DND-41 (cell line): ENCODE measurements around the gene PHRF1.

Source experiments
- ATAC-seq: fragments of 200-7000 bp; cut with Tn5 transposase; 3 replicates; pipeline ENCODE4 v1.9.1; 2021; ENCODE audit warnings: low read depth; ENCODE audit not compliant: insufficient read depth
- DNase-seq: peaks from one replicate; pipeline ENCODE4 v3.0.0-alpha.2; 2020
- H2AFZ ChIP-seq: 2 replicates; pipeline ENCODE4 v1.6.0; 2012; ENCODE audit warnings: low read depth, low read length
- H3K27ac ChIP-seq: 2 replicates; pipeline ENCODE4 v1.5.1; 2012; ENCODE audit warnings: low read length, inconsistent platforms
- H3K27me3 ChIP-seq: fragments of 200-600 bp; sonication (generic); 2 replicates; pipeline ENCODE4 v1.6.0; 2012; ENCODE audit warnings: low read length, mild to moderate bottlenecking, inconsistent platforms; ENCODE audit not compliant: insufficient read depth, poor library complexity
- H3K36me3 ChIP-seq: 2 replicates; pipeline ENCODE4 v1.5.1; 2012; ENCODE audit warnings: low read length, inconsistent platforms; ENCODE audit not compliant: insufficient read depth
- H3K4me1 ChIP-seq: 2 replicates; pipeline ENCODE4 v1.5.1; 2012; ENCODE audit warnings: mild to moderate bottlenecking, low read length; ENCODE audit not compliant: insufficient read depth
- H3K4me2 ChIP-seq: 2 replicates; pipeline ENCODE4 v1.6.0; 2012; ENCODE audit warnings: mild to moderate bottlenecking, moderate library complexity, low read length, inconsistent platforms; ENCODE audit not compliant: insufficient read depth
- H3K4me3 ChIP-seq, 2 experiments: fragments of 200-600 bp in 1 of 2; shearing (Covaris generic) in 1 of 2; 2 replicates each; pipeline ENCODE4 v1.5.1; 2012 to 2016; ENCODE audit warnings: inconsistent platforms in 2 of 2, low read length in 2 of 2, mild to moderate bottlenecking in 2 of 2, low read depth in 1 of 2, moderate library complexity in 1 of 2
- H3K79me2 ChIP-seq: 2 replicates; pipeline ENCODE4 v1.6.0; 2012; ENCODE audit warnings: low read length, inconsistent platforms; ENCODE audit not compliant: insufficient read depth
- H3K9ac ChIP-seq: 2 replicates; pipeline ENCODE4 v1.6.0; 2012; ENCODE audit warnings: low read depth, mild to moderate bottlenecking, inconsistent platforms, low read length, moderate library complexity
- H3K9me3 ChIP-seq: 2 replicates; pipeline ENCODE4 v1.5.1; 2012; ENCODE audit warnings: low read length, moderate library complexity, mild to moderate bottlenecking, inconsistent platforms; ENCODE audit not compliant: insufficient read depth, severe bottlenecking
- H4K20me1 ChIP-seq: 2 replicates; pipeline ENCODE4 v1.6.0; 2012; ENCODE audit warnings: low read length; ENCODE audit not compliant: insufficient read depth
- CTCF ChIP-seq: IDR thresholded peaks from 2 replicates; pipeline ENCODE4 v1.5.1; 2012; ENCODE audit warnings: borderline replicate concordance, low read length, moderate library complexity, mild to moderate bottlenecking; ENCODE audit not compliant: poor library complexity, severe bottlenecking; ENCODE audit errors: extremely low read depth
- EZH2 ChIP-seq: IDR thresholded peaks from 3 replicates; pipeline ENCODE4 v1.6.1; 2012; ENCODE audit warnings: borderline replicate concordance, low read depth, mild to moderate bottlenecking, moderate library complexity, low read length, inconsistent platforms; ENCODE audit not compliant: severe bottlenecking

PHRF1 gene

GRCh38 chr11:575996-576768, at the start of gene PHRF1:
TSS of gene PHRF1 (plus strand) at chr11:576470. CDS start at chr11:581513, 5,043 bp downstream.
- Histone ChIP-seq H3K4me3 (peak within 1 kb of the TSS; percentile 82 to 85), H3K27ac (peak within 1 kb of the TSS; percentile 89), H3K4me1 (peaks cover 43% of the 10 kb centered on the region), H3K9ac (peak within 1 kb of the TSS; percentile 78), H3K79me2 (peaks cover 47% of the 10 kb centered on the region), H4K20me1 (peaks cover 42% of the 10 kb centered on the region), H3K36me3 (peaks cover 37% of the 10 kb centered on the region), H3K9me3 (no peaks in the 10 kb centered on the region), H3K27me3 (no peaks in the 10 kb centered on the region), H3K4me2 (peak within 1 kb of the TSS; percentile 96), H2AFZ (peak within 1 kb of the TSS; percentile 79)
- DNase-seq (peak; percentile 93), ATAC-seq (peak; percentile 90)
- no peak for TF ChIP-seq CTCF
- no peak for TF ChIP-seq EZH2

GRCh38 chr11:528166-528814, 48.0 kb upstream of the PHRF1 start:
- H3K4me2 ChIP-seq = no peak overlapping the region
- H3K9me3 ChIP-seq = no peaks in the 10 kb centered on the region
- no peak for TF ChIP-seq EZH2
- no peak for TF ChIP-seq CTCF
- no peak overlapping the region for H2AFZ ChIP-seq
- H3K27ac ChIP-seq = no peak overlapping the region
- peaks cover under 1% of the 10 kb centered on the region; the same call in 1 of the 2 replicates for H3K79me2 ChIP-seq
- ATAC-seq = no peak
- no peak overlapping the region for H3K4me3 ChIP-seq
- no peak for DNase-seq
- peaks cover 20% of the 10 kb centered on the region for H4K20me1 ChIP-seq
- H3K4me1 ChIP-seq = 0 out of 2 replicates have a peak, but pooled peaks cover 3% of the 10 kb centered on the region
- H3K9ac ChIP-seq = no peak overlapping the region
- no peaks in the 10 kb centered on the region for H3K27me3 ChIP-seq
- H3K36me3 ChIP-seq = peaks cover 23% of the 10 kb centered on the region

GRCh38 chr11:528815-529727, 47.2 kb upstream of the PHRF1 start:
- H3K4me1 ChIP-seq = peaks cover 11% of the 10 kb centered on the region
- H3K36me3 ChIP-seq = peaks cover 31% of the 10 kb centered on the region
- ATAC-seq (no peak), DNase-seq (no peak)
- H3K9ac ChIP-seq = no peak overlapping the region
- no peak overlapping the region for H3K4me3 ChIP-seq
- H3K27me3 ChIP-seq = no peaks in the 10 kb centered on the region
- no peak overlapping the region for H3K4me2 ChIP-seq
- no peak overlapping the region for H3K27ac ChIP-seq
- TF ChIP-seq CTCF (no peak), EZH2 (no peak)
- no peak overlapping the region for H2AFZ ChIP-seq
- H4K20me1 ChIP-seq = peaks cover 28% of the 10 kb centered on the region
- H3K9me3 ChIP-seq = no peaks in the 10 kb centered on the region
- H3K79me2 ChIP-seq = peaks cover 8% of the 10 kb centered on the region
